ENCODE data around the gene CAMK2N2. TPM values are rescaled to one million over a fixed set of nuclear protein-coding genes. Genes with fewer than 3 reads are reported as not detected.

CAMK2N2 gene
- total RNA-seq, 1 donor from 2014 or later: 0.35 TPM

GRCh38 chr3:184239708-184240107 lies 21.6 kb downstream of the CAMK2N2 start:
- TF ChIP-seq CTCF (conservative IDR thresholded peaks at IDR 0.05; ENCODE audit: low read depth, low read length): no peak
- H3K4me3 ChIP-seq (ENCODE audit: low read depth, low read length): no peak overlapping the region
- DNase-seq (ENCODE audit: low read depth): no peak

GRCh38 chr3:184239221-184239620 lies 22.1 kb downstream of the CAMK2N2 start:
- no peak for DNase-seq (ENCODE audit: low read depth)
- no peak for TF ChIP-seq CTCF (conservative IDR thresholded peaks at IDR 0.05; ENCODE audit: low read depth, low read length)
- H3K4me3 ChIP-seq (ENCODE audit: low read depth, low read length): no peak overlapping the region

- H3K4me3 ChIP-seq (ENCODE audit: low read depth, low read length): no peak overlapping the region
- DNase-seq (ENCODE audit: low read depth): no peak
- TF ChIP-seq CTCF (conservative IDR thresholded peaks at IDR 0.05; ENCODE audit: low read depth, low read length): no peak
Observed at GRCh38 chr3:184238246-184238818, 23.0 kb downstream of the CAMK2N2 start.

- DNase-seq (ENCODE audit: low read depth): no peak
- H3K4me3 ChIP-seq (ENCODE audit: low read depth, low read length): no peak overlapping the region
- TF ChIP-seq CTCF (conservative IDR thresholded peaks at IDR 0.05; ENCODE audit: low read depth, low read length): no peak
Observed at GRCh38 chr3:184237807-184238206, 23.5 kb downstream of the CAMK2N2 start.

GRCh38 chr3:184237211-184237610 lies 24.1 kb downstream of the CAMK2N2 start:
- DNase-seq (ENCODE audit: low read depth): no peak
- TF ChIP-seq CTCF (conservative IDR thresholded peaks at IDR 0.05; ENCODE audit: low read depth, low read length): no peak
- H3K4me3 ChIP-seq (ENCODE audit: low read depth, low read length): no peak overlapping the region

GRCh38 chr3:184236636-184237035 lies 24.7 kb downstream of the CAMK2N2 start:
- no peak for TF ChIP-seq CTCF (conservative IDR thresholded peaks at IDR 0.05; ENCODE audit: low read depth, low read length)
- no peak for DNase-seq (ENCODE audit: low read depth)

GRCh38 chr3:184236033-184236410 lies 25.3 kb downstream of the CAMK2N2 start:
- TF ChIP-seq CTCF (conservative IDR thresholded peaks at IDR 0.05; ENCODE audit: low read depth, low read length): no peak
- H3K4me3 ChIP-seq (ENCODE audit: low read depth, low read length): no peak overlapping the region
- DNase-seq (ENCODE audit: low read depth): no peak

More at GRCh38 chr3:184236636-184237035, 24.7 kb downstream of the CAMK2N2 start:
- H3K4me3 ChIP-seq (ENCODE audit: low read depth, low read length): no peak overlapping the region

All from epithelial cell of proximal tubule (primary cell).